ENCODE data around the gene VWA8. TPM values are rescaled to one million over a fixed set of nuclear protein-coding genes. Genes with fewer than 3 reads are reported as not detected.

Gene VWA8
- 49.3 TPM for total RNA-seq

- peak; percentile 71 to 78 for DNase-seq (ENCODE audit: low spot score in 2 of 2)
- FAIRE-seq = no peak
Observed at GRCh38 chr13:41960637-41961465, at the start of gene VWA8. Gene VWA8 (minus strand): TSS chr13:41961109. CDS start chr13:41961015, 94 bp downstream.

GRCh38 chr13:42009057-42009456 lies 48.1 kb upstream of the VWA8 start:
- DNase-seq (ENCODE audit: low spot score in 2 of 2) = no peak
- no peak for FAIRE-seq

GRCh38 chr13:42007844-42008243 lies 46.9 kb upstream of the VWA8 start:
- FAIRE-seq = no peak
- DNase-seq (ENCODE audit: low spot score in 2 of 2) = no peak

- no peak for FAIRE-seq
- DNase-seq (ENCODE audit: low spot score in 2 of 2) = no peak
Observed at GRCh38 chr13:42002066-42002465, 41.2 kb upstream of the VWA8 start.

- no peak for DNase-seq (ENCODE audit: low spot score in 2 of 2)
- FAIRE-seq = no peak
Observed at GRCh38 chr13:42001580-42001979, 40.7 kb upstream of the VWA8 start.

GRCh38 chr13:42000846-42001245 lies 39.9 kb upstream of the VWA8 start:
- FAIRE-seq (no peak), DNase-seq (ENCODE audit: low spot score in 2 of 2) (no peak)

- FAIRE-seq (no peak), DNase-seq (ENCODE audit: low spot score in 2 of 2) (no peak)
Observed at GRCh38 chr13:41997396-41997795, 36.5 kb upstream of the VWA8 start.

- no peak for FAIRE-seq
- DNase-seq (ENCODE audit: low spot score in 2 of 2) = no peak
Observed at GRCh38 chr13:41995946-41996345, 35.0 kb upstream of the VWA8 start.

- FAIRE-seq (no peak), DNase-seq (ENCODE audit: low spot score in 2 of 2) (no peak)
Observed at GRCh38 chr13:41995336-41995735, 34.4 kb upstream of the VWA8 start.

- FAIRE-seq (no peak), DNase-seq (ENCODE audit: low spot score in 2 of 2) (no peak)
Observed at GRCh38 chr13:41994696-41995095, 33.8 kb upstream of the VWA8 start.

GRCh38 chr13:41991936-41992335 lies 31.0 kb upstream of the VWA8 start:
- FAIRE-seq = no peak
- no peak for DNase-seq (ENCODE audit: low spot score in 2 of 2)

- FAIRE-seq (peak; percentile 3), DNase-seq (ENCODE audit: low spot score in 2 of 2) (no peak)
Observed at GRCh38 chr13:41988244-41988643, 27.3 kb upstream of the VWA8 start.

GRCh38 chr13:41985788-41986508 lies 25.0 kb upstream of the VWA8 start:
- DNase-seq (ENCODE audit: low spot score in 2 of 2) = no peak
- FAIRE-seq = no peak

- DNase-seq (ENCODE audit: low spot score in 2 of 2) = no peak
- no peak for FAIRE-seq
Observed at GRCh38 chr13:41981951-41982715, 21.2 kb upstream of the VWA8 start.

- FAIRE-seq (no peak), DNase-seq (ENCODE audit: low spot score in 2 of 2) (no peak)
Observed at GRCh38 chr13:41978007-41978406, 17.1 kb upstream of the VWA8 start.

GRCh38 chr13:41976476-41976875 lies 15.6 kb upstream of the VWA8 start:
- DNase-seq (ENCODE audit: low spot score in 2 of 2) (no peak), FAIRE-seq (no peak)

GRCh38 chr13:41974262-41974900 lies 13.5 kb upstream of the VWA8 start:
- FAIRE-seq (no peak), DNase-seq (ENCODE audit: low spot score in 2 of 2) (no peak)

GRCh38 chr13:41973247-41973741 lies 12.4 kb upstream of the VWA8 start:
- no peak for DNase-seq (ENCODE audit: low spot score in 2 of 2)
- no peak for FAIRE-seq

GRCh38 chr13:41971848-41972247 lies 10.9 kb upstream of the VWA8 start:
- FAIRE-seq = no peak

GRCh38 chr13:41970918-41971317 lies 10.0 kb upstream of the VWA8 start:
- DNase-seq (ENCODE audit: low spot score in 2 of 2) (no peak), FAIRE-seq (no peak)

More at GRCh38 chr13:41971848-41972247, 10.9 kb upstream of the VWA8 start:
- no peak for DNase-seq (ENCODE audit: low spot score in 2 of 2)
